K562 (cell line): Measurements from ENCODE around the gene BICDL1. TPM values are rescaled to one million over a fixed set of nuclear protein-coding genes. Genes with fewer than 3 reads are reported as not detected.

Experiments used
- ARID4B ChIP-seq: sonication (generic); formaldehyde crosslinking; IDR thresholded peaks from 2 replicates; pipeline ENCODE4 v1.8.0; 2022; ENCODE audit warnings: mild to moderate bottlenecking, missing genetic modification reagents
- ASH1L ChIP-seq: fragments of 450-650 bp; IDR thresholded peaks from 2 replicates; pipeline ENCODE4 v1.6.1; 2018; ENCODE audit warnings: borderline replicate concordance, mild to moderate bottlenecking, low read depth; ENCODE audit not compliant: partially characterized antibody
- CREB1 ChIP-seq, 2 experiments: sonication (generic) in 1 of 2; formaldehyde crosslinking in 1 of 2; IDR thresholded peaks; 2 replicates each; pipeline versions ENCODE4 v1.6.1 to v1.8.0; 2012 to 2022; ENCODE audit warnings: inconsistent platforms in 1 of 2, mild to moderate bottlenecking in 1 of 2, missing genetic modification reagents in 1 of 2, moderate library complexity in 1 of 2
- CREB3 ChIP-seq: fragments of 450-650 bp; conservative IDR thresholded peaks from 2 replicates; pipeline ENCODE4 v1.6.1; 2016; ENCODE audit warnings: missing genetic modification characterization, low read depth, mild to moderate bottlenecking, missing compliant biosample characterization, moderate library complexity
- CXXC5 ChIP-seq: fragments of 250-450 bp; sonication (Bioruptor Pico); IDR thresholded peaks from 2 replicates; pipeline ENCODE4 v1.8.0; 2022; ENCODE audit warnings: inconsistent platforms, mild to moderate bottlenecking, moderate library complexity
- HNRNPH1 ChIP-seq: fragments of 200-400 bp; formaldehyde crosslinking; optimal IDR thresholded peaks from 2 replicates; pipeline ENCODE3; 2017; ENCODE audit warnings: low read depth, mild to moderate bottlenecking, low read length, moderate library complexity
- HOMEZ ChIP-seq: fragments of 250-450 bp; sonication (Bioruptor Pico); IDR thresholded peaks from 2 replicates; pipeline ENCODE4 v1.4.0; 2020; ENCODE audit warnings: mild to moderate bottlenecking, moderate library complexity
- MEF2D ChIP-seq: conservative IDR thresholded peaks from 2 replicates; pipeline ENCODE4 v1.6.1; 2016; ENCODE audit warnings: low read depth, missing genetic modification characterization, missing compliant biosample characterization
- MTA3 ChIP-seq: fragments of 450-650 bp; formaldehyde crosslinking; IDR thresholded peaks from 2 replicates; pipeline ENCODE4 v1.6.1; 2017; ENCODE audit warnings: mild to moderate bottlenecking, borderline replicate concordance
- NEUROD1 ChIP-seq: fragments of 150-350 bp; IDR thresholded peaks from 2 replicates; pipeline ENCODE4 v1.6.1; 2014; ENCODE audit warnings: borderline replicate concordance, low read length, low read depth; ENCODE audit not compliant: partially characterized antibody
- RBFOX2 ChIP-seq: fragments of 200-400 bp; formaldehyde crosslinking; IDR thresholded peaks from 2 replicates; pipeline ENCODE4 v1.6.1; 2017; ENCODE audit warnings: low read depth, mild to moderate bottlenecking, low read length, moderate library complexity
- STAG1 ChIP-seq: sonication (generic); formaldehyde crosslinking; IDR thresholded peaks from 2 replicates; pipeline ENCODE4 v1.5.0; 2020; ENCODE audit warnings: missing genetic modification reagents, borderline replicate concordance
- TEAD4 ChIP-seq, 2 experiments: sonication (generic) in 1 of 2; formaldehyde crosslinking in 1 of 2; IDR thresholded peaks; 2 replicates each; pipeline versions ENCODE4 v1.6.1 to v1.8.0; 2012 to 2022; ENCODE audit warnings: borderline replicate concordance in 1 of 2, inconsistent platforms in 1 of 2, low read length in 1 of 2, mild to moderate bottlenecking in 1 of 2, missing genetic modification reagents in 1 of 2
- USF1 ChIP-seq: sonication (generic); formaldehyde crosslinking; IDR thresholded peaks from 2 replicates; pipeline ENCODE4 v1.9.0; 2022; ENCODE audit warnings: mild to moderate bottlenecking, missing genetic modification reagents
- ZBTB7A ChIP-seq: IDR thresholded peaks from 2 replicates; pipeline ENCODE4 v1.6.1; 2011; ENCODE audit warnings: low read depth, mild to moderate bottlenecking, low read length, moderate library complexity, borderline replicate concordance; ENCODE audit not compliant: control insufficient read depth
- ZFP36 ChIP-seq: fragments of 150-350 bp; IDR thresholded peaks from 2 replicates; pipeline ENCODE4 v1.6.1; 2018; ENCODE audit warnings: low read length, low read depth; ENCODE audit not compliant: partially characterized antibody
- ZNF217 ChIP-seq: sonication (generic); formaldehyde crosslinking; IDR thresholded peaks from 2 replicates; pipeline ENCODE4 v1.8.0; 2022; ENCODE audit warnings: mild to moderate bottlenecking, missing genetic modification reagents
- ZNF282 ChIP-seq: sonication (generic); formaldehyde crosslinking; IDR thresholded peaks from 2 replicates; pipeline ENCODE4 v1.8.1; 2023; ENCODE audit warnings: missing genetic modification reagents
- polyA plus RNA-seq, 8 experiments: library from polyadenylated mRNA; depleted of rRNA in 4 of 8; stranded (reverse) in 5 of 8; unstranded in 3 of 8; fragments of >200 nt; fragmentation: Nextera tagmentation in 2 of 8; fragmentation: Illumina TruSeq in 1 of 8; extraction: Ambion mirVana in 2 of 8; extraction: Trizol in 1 of 8; gene quantifications; 2 replicates each; pipeline versions ENCODE4 v1.2.1 to v1.2.3, GENCODE V29; 2011 to 2014; ENCODE audit warnings: inconsistent platforms in 1 of 8, missing spikeins in 1 of 8
- total RNA-seq, 7 experiments: library from RNA; depleted of rRNA in 6 of 7; stranded (reverse); fragments of >200 nt in 6 of 7; fragmentation: Illumina TruSeq in 2 of 7; extraction: Trizol in 2 of 7; gene quantifications; 2 replicates each; pipeline versions ENCODE4 v1.2.1 to v1.2.3, GENCODE V29; 2011 to 2021; ENCODE audit warnings: low replicate concordance in 1 of 7

Gene BICDL1
- total and polyA plus RNA-seq, 9 of the 15 experiments (the other 6 are each of a cell fraction or from before 2014, with no cell fraction given), result 0.06 to 2.0 (median 0.58) TPM

DNA sequence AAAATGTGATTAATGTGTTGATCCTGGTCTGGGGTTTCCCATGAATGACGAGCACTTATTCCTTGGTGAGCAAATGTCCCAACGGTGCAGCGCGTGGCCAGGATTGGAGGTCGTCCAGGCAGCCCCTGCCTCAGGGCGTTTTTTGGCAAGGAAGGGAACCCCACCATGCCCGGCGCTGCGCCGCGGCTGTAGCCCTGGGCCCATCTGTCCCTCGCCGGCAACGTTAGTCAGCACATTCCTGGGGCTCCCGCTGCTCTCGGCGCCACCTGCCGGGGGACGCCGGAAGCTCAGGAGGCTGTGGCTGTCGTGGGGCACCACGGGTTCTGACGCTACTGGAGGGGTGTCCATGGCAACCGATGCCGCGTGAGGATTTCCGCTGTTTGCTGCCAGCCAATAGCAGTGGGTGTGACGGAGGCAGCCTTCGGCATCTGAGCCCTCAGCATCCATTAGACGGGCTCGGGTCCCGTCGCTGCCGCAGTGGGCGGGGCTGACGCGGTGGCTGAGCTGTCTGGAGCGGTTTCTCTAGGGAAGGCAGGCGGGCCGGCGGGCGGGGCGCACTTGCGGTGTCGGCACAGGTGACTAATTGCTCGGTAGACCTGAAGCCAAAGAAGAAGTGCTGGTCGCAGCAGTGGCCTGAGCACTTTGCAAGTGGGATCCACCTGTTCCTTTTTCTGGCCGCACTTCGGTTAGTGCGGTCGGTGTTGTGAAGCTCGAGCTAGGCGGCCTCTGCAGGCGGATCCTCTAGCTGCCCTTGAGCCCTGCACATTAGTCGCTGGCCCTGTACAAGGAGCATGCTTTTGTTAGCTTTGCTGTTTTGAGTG is 98.0 kb downstream of the BICDL1 start (continued):
- no peak for TF ChIP-seq HOMEZ (CRISPR knock-in tag)
- peak; percentile 48 for TF ChIP-seq NEUROD1
- peak; percentile 70 for TF ChIP-seq RBFOX2
- peak; percentile 81 for TF ChIP-seq USF1
- TF ChIP-seq STAG1, result no peak
- TF ChIP-seq ZNF217 (CRISPR knock-in tag), result no peak
- TF ChIP-seq TEAD4 (IDR thresholded peaks at IDR 0.05; ENCODE audit: low read length), result peak; percentile 96
- peak; percentile 99 for TF ChIP-seq TEAD4 (CRISPR knock-in tag; IDR thresholded peaks at IDR 0.05; ENCODE audit: borderline replicate concordance)
- peak; percentile 85 for TF ChIP-seq CREB1 (IDR thresholded peaks at IDR 0.05)
- peak; percentile 93 for TF ChIP-seq CREB1 (CRISPR knock-in tag; IDR thresholded peaks at IDR 0.05)
- no peak for TF ChIP-seq ZNF282
- no peak for TF ChIP-seq CREB3 (tag)
- TF ChIP-seq MEF2D (tag), result no peak
- peak; percentile 64; the same call in 1 of the 2 replicates for TF ChIP-seq ZBTB7A
- TF ChIP-seq MTA3, result peak; percentile 85; the same call in 1 of the 2 replicates
- peak; percentile 39 for TF ChIP-seq ZFP36
- peak; percentile 99 for TF ChIP-seq ARID4B (CRISPR knock-in tag)
- TF ChIP-seq CXXC5 (CRISPR knock-in tag), result peak; percentile 86
- TF ChIP-seq ASH1L, result no peak
- no peak for TF ChIP-seq HNRNPH1
